Esophagus muscularis mucosa (tissue), 4 donors: ENCODE data around the gene SEPTIN5. TPM values are rescaled to one million over a fixed set of nuclear protein-coding genes. Genes with fewer than 3 reads are reported as not detected.

Source experiments
- DNase-seq: peaks from one replicate; pipeline ENCODE4 v3.0.0-alpha.2; 2017; ENCODE audit errors: extremely low spot score
- H3K27ac ChIP-seq, 4 donors: fragments of 200-600 bp; sonication (generic); replicated peaks in 1 of 4; 1 replicate in 3 of 4; 2 replicates in 1 of 4; pipeline ENCODE4 v1.5.1; 2016 to 2019; ENCODE audit warnings: mild to moderate bottlenecking in 1 of 4
- H3K27me3 ChIP-seq, 4 donors: fragments of 200-600 bp; sonication (generic); one replicate each; pipeline versions ENCODE4 v1.5.1 to v1.6.0; 2016 to 2019
- H3K36me3 ChIP-seq, 4 donors: fragments of 200-600 bp; sonication (generic); one replicate each; pipeline ENCODE4 v1.5.1; 2016 to 2019
- H3K4me1 ChIP-seq, 4 donors: fragments of 200-600 bp; sonication (generic); one replicate each; pipeline ENCODE4 v1.5.1; 2016 to 2019
- H3K4me3 ChIP-seq, 4 donors: fragments of 200-600 bp; sonication (generic); 1 replicate in 2 of 4; 2 replicates in 2 of 4; pipeline ENCODE4 v1.5.1; 2016 to 2019; ENCODE audit warnings: mild to moderate bottlenecking in 4 of 4, moderate library complexity in 1 of 4
- H3K9me3 ChIP-seq, 4 donors: fragments of 200-600 bp; sonication (generic); 1 replicate in 3 of 4; 2 replicates in 1 of 4; pipeline ENCODE4 v1.5.1; 2016 to 2019
- CTCF ChIP-seq, 3 experiments: fragments of 200-600 bp in 2 of 3; fragments of 450-650 bp in 1 of 3; sonication (generic) in 2 of 3; IDR thresholded peaks; one replicate each; pipeline ENCODE4 v1.5.1; 2017 to 2019; ENCODE audit warnings: antibody characterized with exemption in 3 of 3, mild to moderate bottlenecking in 2 of 3, moderate library complexity in 1 of 3
- EP300 ChIP-seq: sonication (generic); formaldehyde crosslinking; IDR thresholded peaks from one replicate; pipeline ENCODE4 v1.6.1; 2017; ENCODE audit warnings: antibody characterized with exemption
- POLR2A ChIP-seq: fragments of 450-650 bp; IDR thresholded peaks from one replicate; pipeline ENCODE4 v1.6.1; 2017; ENCODE audit warnings: antibody characterized with exemption, moderate library complexity, mild to moderate bottlenecking, low read depth
- POLR2AphosphoS5 ChIP-seq, 2 donors: sonication (generic); formaldehyde crosslinking; IDR thresholded peaks; one replicate each; pipeline ENCODE4 v1.6.1; 2017; ENCODE audit warnings: antibody characterized with exemption in 2 of 2
- WGBS: methylation state at CpG from one replicate; pipeline ENCODE4 v1.1.5; 2018; 5-methylcytosine and 5-hydroxymethylcytosine counted together
- intact Hi-C: fragments of 100-400 bp; cut with DNase I; formaldehyde crosslinking; loops from one replicate; pipeline ENCODE4 v1.15.1; 2023
- total RNA-seq, 4 donors: library from RNA; depleted of rRNA; stranded (reverse); fragments of >200 nt; gene quantifications; one replicate each; pipeline versions ENCODE4 v1.1.0 to v1.2.1, GENCODE V29; 2016

SEPTIN5 gene
- total RNA-seq, 4 donors from 2014 or later = 4.2 to 55.4 (median 20.6) TPM

DNA sequence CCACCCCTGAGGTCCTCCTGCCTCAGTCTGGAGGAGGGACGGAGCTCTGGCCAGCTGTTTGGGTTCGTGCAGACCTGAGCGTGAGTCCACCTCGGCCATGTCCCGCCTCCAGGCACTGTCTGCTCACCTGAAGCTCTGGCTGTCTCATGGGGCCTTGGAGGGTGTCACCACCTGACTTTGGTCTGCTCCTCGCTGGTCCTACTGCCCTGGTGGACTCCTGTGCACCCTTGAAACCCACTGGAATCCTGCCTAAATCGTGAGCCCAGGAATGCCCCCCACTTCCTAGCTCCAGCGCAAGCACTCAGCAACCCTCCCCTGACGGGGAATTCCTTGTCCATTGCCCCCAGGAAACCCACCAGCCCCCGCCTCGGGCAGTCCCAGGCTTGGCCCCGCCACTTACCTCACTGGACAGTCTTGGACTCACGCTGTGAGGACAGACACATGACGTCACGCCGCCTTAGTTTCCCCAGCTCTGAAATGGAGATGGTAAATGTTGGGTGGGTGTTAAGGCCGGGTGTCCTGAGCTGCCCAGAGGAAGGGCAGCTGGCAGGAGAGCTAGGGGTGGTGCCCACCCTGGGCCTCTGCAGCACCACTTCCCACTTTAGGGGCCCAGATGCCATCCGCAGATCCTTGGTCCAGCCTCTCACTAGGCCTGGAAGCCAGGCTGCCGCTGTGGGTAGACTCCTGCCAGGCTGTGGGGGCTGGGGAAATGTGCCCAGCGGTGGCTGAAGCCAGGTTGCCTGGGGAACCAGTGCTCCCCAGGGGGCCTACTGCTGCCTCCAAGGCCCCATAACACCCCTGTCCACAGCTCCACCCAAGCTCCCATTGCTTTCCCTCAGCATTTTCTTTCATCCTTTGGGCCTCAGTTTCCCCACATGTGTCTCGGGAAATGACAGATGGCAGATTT lies 28.1 kb downstream of the SEPTIN5 start:
- intact Hi-C loops = no loop called here
- Histone ChIP-seq H3K4me1 (peaks cover 0 to 7% (median 3%) of the 10 kb centered on the region in 4 donors), H3K9me3 (no peaks in the 10 kb centered on the region), H3K27me3 (peaks cover 0 to 26% (median 0%) of the 10 kb centered on the region in 4 donors), H3K4me3 (no peak overlapping the region), H3K27ac (no peak overlapping the region), H3K36me3 (no peaks in the 10 kb centered on the region)
- TF ChIP-seq EP300 (no peak), POLR2AphosphoS5 (IDR thresholded peaks at IDR 0.05) (no peak), POLR2A (no peak), CTCF (IDR thresholded peaks at IDR 0.05) (no peak)
- WGBS = 94% methylated on average over 13 of the region's 21 CpGs
- DNase-seq = no peak

DNA sequence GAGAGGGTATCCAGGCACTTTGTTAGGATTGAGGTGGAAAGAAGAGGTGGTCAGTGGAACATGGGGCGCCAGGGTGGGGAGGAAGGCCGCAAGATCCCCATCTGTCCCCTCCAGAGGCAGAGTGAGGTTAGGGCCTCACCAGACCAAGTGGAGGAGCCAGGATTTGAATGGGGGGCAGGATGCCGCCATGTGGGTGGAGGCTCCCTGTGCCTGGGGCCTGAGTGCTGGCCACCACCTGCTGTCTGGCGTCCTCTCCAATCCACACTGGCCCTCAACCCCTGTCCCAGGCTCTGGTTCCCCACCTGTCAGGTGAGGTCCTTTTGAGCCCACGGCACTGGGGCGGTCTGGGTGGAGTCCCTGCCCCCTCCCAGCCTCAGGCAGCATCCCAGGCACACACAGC lies 28.8 kb downstream of the SEPTIN5 start:
- H3K27me3 ChIP-seq = peaks cover 0 to 19% (median 0%) of the 10 kb centered on the region in 4 donors

GRCh38 chr22:19743651-19744050 lies 29.3 kb downstream of the SEPTIN5 start:
- WGBS = 95% methylated on average over 3 of the region's 4 CpGs
- TF ChIP-seq POLR2AphosphoS5 (IDR thresholded peaks at IDR 0.05) (no peak), POLR2A (no peak), EP300 (no peak), CTCF (IDR thresholded peaks at IDR 0.05) (no peak)
- Histone ChIP-seq H3K36me3 (no peaks in the 10 kb centered on the region), H3K27me3 (peaks cover 0 to 13% (median 0%) of the 10 kb centered on the region in 4 donors), H3K9me3 (no peaks in the 10 kb centered on the region), H3K4me1 (peaks cover 0 to 7% (median 3%) of the 10 kb centered on the region in 4 donors), H3K4me3 (no peak overlapping the region), H3K27ac (no peak overlapping the region)
- DNase-seq = no peak
- intact Hi-C loops = no loop called here

More for the DNA sequence above, 28.8 kb downstream of the SEPTIN5 start:
- WGBS = 91% methylated on average over 6 of the region's 6 CpGs
- no peaks in the 10 kb centered on the region for H3K9me3 ChIP-seq
- no peak for DNase-seq
- intact Hi-C loops = no loop called here
- TF ChIP-seq CTCF (IDR thresholded peaks at IDR 0.05) (no peak), POLR2AphosphoS5 (IDR thresholded peaks at IDR 0.05) (no peak), EP300 (no peak), POLR2A (no peak)
- no peak overlapping the region for H3K27ac ChIP-seq
- no peak overlapping the region for H3K4me3 ChIP-seq
- peaks cover 0 to 7% (median 3%) of the 10 kb centered on the region in 4 donors for H3K4me1 ChIP-seq
- H3K36me3 ChIP-seq = no peaks in the 10 kb centered on the region

- no peak for TF ChIP-seq CTCF (IDR thresholded peaks at IDR 0.05)
- TF ChIP-seq POLR2AphosphoS5 (IDR thresholded peaks at IDR 0.05) = no peak
- TF ChIP-seq EP300 = no peak
- no peak for TF ChIP-seq POLR2A
- H3K27ac ChIP-seq = no peak overlapping the region
- intact Hi-C loops = no loop called here
These were observed 30.2 kb downstream of the SEPTIN5 start for GRCh38 chr22:19744350-19745006.

More at GRCh38 chr22:19744350-19745006, 30.2 kb downstream of the SEPTIN5 start:
- Histone ChIP-seq H3K36me3 (no peaks in the 10 kb centered on the region), H3K4me3 (no peak overlapping the region), H3K9me3 (no peaks in the 10 kb centered on the region), H3K27me3 (peaks cover 0 to 9% (median 0%) of the 10 kb centered on the region in 4 donors), H3K4me1 (peaks cover 0 to 7% (median 3%) of the 10 kb centered on the region in 4 donors)
- 87% methylated on average over 10 of the region's 13 CpGs for WGBS
- DNase-seq = no peak
